HG02938 (cell line): ENCODE measurements around the gene CCDC71L.

Source experiments
- ATAC-seq: cut with Tn5 transposase; IDR thresholded peaks from one replicate; pipeline ENCODE4 v1.9.1; 2021; ENCODE audit warnings: mild to moderate bottlenecking, moderate library complexity; ENCODE audit not compliant: unreplicated experiment

CCDC71L gene

GRCh38 chr7:106659166-106659962 lies 1.6 kb downstream of the CCDC71L start:
- ATAC-seq, result no peak

GRCh38 chr7:106658316-106659165 lies 2.4 kb downstream of the CCDC71L start:
- ATAC-seq, result no peak

GRCh38 chr7:106657085-106657991 lies 3.6 kb downstream of the CCDC71L start:
- no peak for ATAC-seq

- ATAC-seq, result no peak
Measured at GRCh38 chr7:106655703-106656498, 5.1 kb downstream of the CCDC71L start.

- no peak for ATAC-seq
Measured at GRCh38 chr7:106653488-106653887, 7.5 kb downstream of the CCDC71L start.

- ATAC-seq, result no peak
Measured at GRCh38 chr7:106652909-106653308, 8.0 kb downstream of the CCDC71L start.

GRCh38 chr7:106652092-106652491 lies 8.9 kb downstream of the CCDC71L start:
- ATAC-seq, result no peak

- no peak for ATAC-seq
Measured at GRCh38 chr7:106646256-106646655, 14.7 kb downstream of the CCDC71L start.

GRCh38 chr7:106644999-106645398 lies 16.0 kb downstream of the CCDC71L start:
- ATAC-seq, result no peak

- no peak for ATAC-seq
Measured at GRCh38 chr7:106643216-106644000, 17.6 kb downstream of the CCDC71L start.

- no peak for ATAC-seq
Measured at GRCh38 chr7:106641416-106641815, 19.5 kb downstream of the CCDC71L start.

- no peak for ATAC-seq
Measured at GRCh38 chr7:106640368-106641141, 20.4 kb downstream of the CCDC71L start.

- no peak for ATAC-seq
Measured at GRCh38 chr7:106639476-106640334, 21.3 kb downstream of the CCDC71L start.

GRCh38 chr7:106635411-106635810 lies 25.5 kb downstream of the CCDC71L start:
- ATAC-seq, result no peak

GRCh38 chr7:106634958-106635357 lies 26.0 kb downstream of the CCDC71L start:
- no peak for ATAC-seq

- ATAC-seq, result no peak
Measured at GRCh38 chr7:106630648-106631047, 30.3 kb downstream of the CCDC71L start.

GRCh38 chr7:106629516-106629915 lies 31.4 kb downstream of the CCDC71L start:
- no peak for ATAC-seq
